ENCODE data around the gene BEND6.

GRCh38 chr6:57029213-57029612 lies 74.3 kb downstream of the BEND6 start:
- no peak for TF ChIP-seq CTCF (conservative IDR thresholded peaks at IDR 0.05; ENCODE audit: low read depth, low read length)
- TF ChIP-seq CEBPB (IDR thresholded peaks at IDR 0.05; ENCODE audit: low read depth, low read length): no peak
- TF ChIP-seq MAZ (IDR thresholded peaks at IDR 0.05; ENCODE audit: borderline replicate concordance, low read depth, low read length): no peak
- TF ChIP-seq RFX5 (IDR thresholded peaks at IDR 0.05; ENCODE audit: low read depth, low read length): no peak
- TF ChIP-seq POLR2A (IDR thresholded peaks at IDR 0.05; ENCODE audit: low read depth, low read length): no peak
- TF ChIP-seq ELK1 (IDR thresholded peaks at IDR 0.05; ENCODE audit: borderline replicate concordance, low read depth, low read length): no peak
- no peak for TF ChIP-seq USF2 (IDR thresholded peaks at IDR 0.05; ENCODE audit: low read depth, low read length)
- TF ChIP-seq MXI1 (IDR thresholded peaks at IDR 0.05; ENCODE audit: borderline replicate concordance, low read depth, low read length): no peak
- no peak for TF ChIP-seq RAD21 (IDR thresholded peaks at IDR 0.05; ENCODE audit: low read length)
- no peak for TF ChIP-seq BHLHE40 (IDR thresholded peaks at IDR 0.05; ENCODE audit: low read depth, low read length)
- TF ChIP-seq RCOR1 (IDR thresholded peaks at IDR 0.05; ENCODE audit: insufficient replicate concordance, low read length): no peak

All from IMR-90 (cell line).